Esophagus squamous epithelium (tissue), 4 donors: ENCODE data around the gene GRIK2.

Experiments used
- CTCF ChIP-seq, 6 experiments: fragments of 450-650 bp in 4 of 6; fragments of 200-600 bp in 2 of 6; sonication (generic) in 2 of 6; IDR thresholded peaks; one replicate each; pipeline ENCODE4 v1.5.1; 2016 to 2019; ENCODE audit warnings: antibody characterized with exemption in 6 of 6, mild to moderate bottlenecking in 4 of 6, moderate library complexity in 4 of 6
- POLR2A ChIP-seq, 4 donors: fragments of 450-650 bp; IDR thresholded peaks; one replicate each; pipeline ENCODE4 v1.6.1; 2017; ENCODE audit warnings: antibody characterized with exemption in 4 of 4, mild to moderate bottlenecking in 4 of 4, moderate library complexity in 3 of 4

- no peak for TF ChIP-seq CTCF (IDR thresholded peaks at IDR 0.05)
- no peak for TF ChIP-seq POLR2A (IDR thresholded peaks at IDR 0.05)
These were observed 24.4 kb downstream of the GRIK2 start for GRCh38 chr6:101417900-101418299.
